Measurements from ENCODE around the gene ARID3C.

ARID3C gene

DNA sequence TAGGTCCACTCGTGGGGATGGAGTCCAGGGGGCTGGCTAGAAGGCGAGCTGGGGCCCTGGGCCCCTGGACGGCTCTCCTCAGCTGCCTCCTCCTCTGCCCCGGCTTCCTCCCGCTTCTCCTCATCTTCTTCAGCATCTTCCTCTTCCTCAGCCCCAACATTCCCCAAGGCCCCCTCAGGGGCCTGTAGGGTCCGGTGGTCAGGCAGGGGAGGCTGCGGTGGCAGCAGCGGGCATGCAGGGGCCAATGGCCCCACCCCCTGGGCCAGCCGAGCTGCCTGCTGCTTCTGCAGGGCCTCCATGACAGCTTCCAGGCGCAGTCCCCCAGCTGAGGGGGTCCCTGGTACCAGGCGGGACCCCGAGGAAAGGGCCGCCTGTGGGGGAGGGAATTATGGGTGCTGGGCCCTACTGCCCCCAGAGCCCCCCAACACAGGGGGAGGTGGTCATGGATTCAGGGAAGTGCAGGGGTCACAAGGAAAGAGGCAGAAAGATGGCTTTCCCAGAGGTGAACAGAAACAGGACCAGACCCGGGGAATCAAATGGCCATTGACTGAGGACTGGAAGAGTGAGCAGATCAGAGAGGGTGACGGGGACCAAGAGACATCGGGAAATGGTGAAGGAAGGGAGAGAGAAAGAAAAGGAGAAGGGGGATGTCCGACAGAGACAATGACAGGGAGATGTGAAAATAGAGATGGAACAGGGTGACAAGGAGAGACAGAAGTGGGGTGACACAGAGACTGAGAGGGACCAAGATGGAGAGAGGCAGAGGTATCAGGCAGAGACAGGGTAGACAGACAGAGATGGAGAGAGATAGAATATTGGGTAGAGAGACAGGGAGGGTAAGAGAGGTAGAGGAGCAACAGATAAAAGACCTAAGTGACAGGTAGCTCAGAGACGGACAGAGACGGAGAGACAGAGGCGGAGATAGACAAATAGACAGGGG is 880 bp downstream of the ARID3C start:
- DNase-seq (ENCODE audit: low read depth) = no peak

DNA sequence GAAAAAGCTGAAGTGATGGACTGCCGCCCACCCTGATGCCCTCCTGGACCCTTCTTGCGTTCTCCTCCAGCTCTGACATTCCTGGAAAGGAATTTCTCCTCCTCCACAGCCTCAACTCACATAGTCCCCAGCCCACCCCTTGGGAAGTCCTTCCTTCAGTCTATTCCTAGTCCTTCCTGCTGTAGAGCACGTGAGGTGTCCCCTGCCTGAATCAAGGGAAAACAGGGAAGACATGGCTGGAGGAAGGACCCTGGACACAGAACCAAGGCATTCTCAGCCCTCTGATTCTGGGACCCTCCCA is 3.7 kb downstream of the ARID3C start:
- DNase-seq (ENCODE audit: low read depth) = no peak

DNA sequence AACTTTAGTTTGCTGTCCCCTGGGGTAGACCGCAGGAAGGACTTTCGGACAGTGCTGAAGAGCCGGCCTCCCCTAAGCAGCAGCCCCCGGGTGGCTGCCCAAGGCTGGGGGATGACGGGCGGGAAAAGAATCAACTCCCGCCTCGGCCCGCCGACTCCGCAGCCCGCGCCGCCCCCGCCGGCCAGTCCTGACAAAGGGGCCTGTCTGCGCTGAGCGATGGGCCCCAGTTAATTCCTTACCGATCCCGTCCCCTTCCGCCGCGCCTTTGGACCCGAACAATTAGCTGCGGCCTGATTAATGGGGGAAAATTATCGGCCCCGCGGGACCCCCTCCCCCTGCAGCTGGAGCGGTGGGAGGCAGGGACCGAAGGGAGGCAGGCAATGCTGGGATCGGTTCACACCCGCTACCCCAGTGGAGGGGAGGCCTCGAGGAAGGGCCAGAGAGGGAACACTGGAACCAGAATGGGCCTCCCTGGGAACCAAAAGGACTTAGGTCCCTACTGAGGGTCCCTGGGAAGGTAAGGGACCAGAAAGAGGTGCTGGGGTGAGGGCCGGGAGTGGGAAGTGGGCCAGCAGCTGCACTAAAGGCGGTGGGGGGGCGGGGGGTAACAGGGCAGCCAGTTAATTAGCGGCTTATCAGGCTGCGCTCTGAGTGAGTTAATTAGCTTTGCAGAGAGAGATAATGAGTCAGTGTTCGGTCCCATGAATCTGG is 4.2 kb downstream of the ARID3C start:
- DNase-seq (ENCODE audit: low read depth) = no peak

DNA sequence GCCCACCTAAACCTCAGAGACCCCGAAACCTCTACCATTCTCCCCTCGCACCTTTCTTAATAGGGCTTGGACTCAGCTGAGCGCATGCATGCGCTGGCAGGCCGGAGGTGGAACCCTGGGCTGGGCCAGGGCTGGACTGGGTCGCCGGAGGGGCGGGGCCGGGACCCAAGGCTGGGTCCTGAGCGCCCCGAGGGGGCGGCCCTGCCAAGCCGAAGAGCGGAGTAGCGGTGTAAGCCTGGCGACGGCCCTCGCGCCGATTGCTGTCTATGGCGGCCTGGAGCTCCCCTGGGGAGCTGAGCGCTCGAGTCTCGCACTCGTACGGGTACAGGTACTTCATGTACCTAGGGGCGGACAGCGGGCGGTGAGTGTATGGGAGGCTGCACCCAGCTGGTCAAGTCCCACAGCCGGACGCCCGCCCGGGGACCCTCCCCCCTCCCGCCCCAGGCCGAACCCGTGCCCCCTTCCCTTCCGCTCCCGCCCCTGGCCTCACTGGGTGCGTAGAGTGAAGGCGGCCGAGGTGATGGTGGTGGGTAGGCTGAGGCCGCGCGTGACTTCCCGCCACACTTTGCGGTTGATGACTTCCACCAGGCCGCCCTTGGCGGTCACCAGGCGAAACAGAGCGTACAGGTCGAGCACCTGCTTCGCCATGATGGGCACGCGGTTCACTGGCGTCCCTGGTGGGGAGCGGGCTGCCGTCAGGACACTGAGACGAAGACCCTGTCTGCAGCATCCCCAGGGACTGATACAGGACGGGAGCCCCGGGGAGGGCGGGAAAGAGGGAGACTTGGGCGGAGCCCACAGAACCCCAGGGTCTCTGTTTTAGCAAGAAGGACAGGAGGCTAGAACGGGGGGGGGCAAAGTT is 5.3 kb downstream of the ARID3C start:
- DNase-seq (ENCODE audit: low read depth) = no peak

DNA sequence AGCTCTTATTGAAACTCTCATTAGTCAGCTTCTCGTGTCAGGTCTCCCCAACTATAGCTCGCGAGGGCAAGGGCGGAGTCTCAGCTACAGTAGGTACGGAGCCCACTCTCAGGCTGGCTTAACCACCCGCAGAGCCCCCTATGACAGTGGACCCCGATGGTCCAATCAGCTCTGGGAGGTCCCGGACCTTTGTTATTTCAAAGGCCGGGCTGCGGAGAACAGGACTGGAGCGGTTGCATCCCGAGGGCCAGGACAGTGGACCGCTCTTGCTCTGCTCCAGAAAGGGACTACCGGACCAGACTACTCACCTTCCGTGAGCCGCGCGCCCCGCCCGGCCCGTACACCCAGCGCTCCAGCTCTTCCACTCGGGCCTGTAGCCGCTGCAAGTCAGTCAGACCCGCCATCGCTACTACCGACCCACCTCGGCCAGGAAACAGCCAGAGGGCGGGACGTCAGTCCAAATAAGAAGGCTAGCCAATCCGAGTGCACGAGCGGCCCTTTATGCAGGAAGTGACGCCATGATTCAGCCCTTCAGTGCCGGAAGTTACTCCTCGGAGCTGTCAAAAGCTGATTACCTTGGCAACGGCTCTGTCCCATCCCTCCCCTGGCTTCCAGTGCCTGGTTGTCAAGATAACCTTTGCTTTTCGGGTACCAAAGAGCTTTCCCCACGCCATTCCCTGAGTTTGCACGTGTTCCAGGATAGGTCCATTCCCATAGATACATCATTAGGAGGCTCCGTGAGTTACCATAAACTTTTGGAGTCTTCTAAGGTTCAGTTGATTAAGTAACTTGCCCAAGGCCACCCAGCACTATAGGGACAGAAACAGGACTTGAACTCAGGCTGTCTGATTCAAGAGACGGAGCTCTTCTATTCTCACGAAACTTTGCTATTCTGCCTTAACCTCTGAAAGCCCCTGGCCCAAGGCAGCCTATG is 8.5 kb downstream of the ARID3C start, which contains the start of gene DCTN3:
TSS of gene DCTN3 (minus strand) at position 435 of the 934 bp plus-strand sequence. CDS start at position 404, 31 bp downstream.
- peak; percentile 96 for DNase-seq (ENCODE audit: low read depth)

DNA sequence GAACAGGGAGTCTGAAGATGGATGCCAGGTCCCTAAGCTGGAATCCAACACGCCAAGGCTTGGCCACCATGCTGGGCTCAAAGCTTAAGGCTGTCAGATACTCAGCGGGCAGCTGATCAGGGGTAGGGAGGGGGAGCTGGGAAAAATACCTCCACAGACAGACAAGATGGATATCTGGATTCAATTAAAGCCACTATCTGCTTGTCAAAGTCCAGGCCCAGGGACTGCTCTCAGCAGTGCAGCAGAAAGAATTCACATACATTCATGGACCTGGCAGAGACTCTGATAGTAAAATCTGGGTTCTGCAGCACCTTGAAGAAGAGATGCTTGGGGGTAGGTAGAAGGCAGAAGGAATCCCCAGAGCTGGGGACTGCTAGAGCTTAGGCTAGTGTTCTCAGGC is 13.7 kb downstream of the ARID3C start:
- no peak for DNase-seq (ENCODE audit: low read depth)

DNA sequence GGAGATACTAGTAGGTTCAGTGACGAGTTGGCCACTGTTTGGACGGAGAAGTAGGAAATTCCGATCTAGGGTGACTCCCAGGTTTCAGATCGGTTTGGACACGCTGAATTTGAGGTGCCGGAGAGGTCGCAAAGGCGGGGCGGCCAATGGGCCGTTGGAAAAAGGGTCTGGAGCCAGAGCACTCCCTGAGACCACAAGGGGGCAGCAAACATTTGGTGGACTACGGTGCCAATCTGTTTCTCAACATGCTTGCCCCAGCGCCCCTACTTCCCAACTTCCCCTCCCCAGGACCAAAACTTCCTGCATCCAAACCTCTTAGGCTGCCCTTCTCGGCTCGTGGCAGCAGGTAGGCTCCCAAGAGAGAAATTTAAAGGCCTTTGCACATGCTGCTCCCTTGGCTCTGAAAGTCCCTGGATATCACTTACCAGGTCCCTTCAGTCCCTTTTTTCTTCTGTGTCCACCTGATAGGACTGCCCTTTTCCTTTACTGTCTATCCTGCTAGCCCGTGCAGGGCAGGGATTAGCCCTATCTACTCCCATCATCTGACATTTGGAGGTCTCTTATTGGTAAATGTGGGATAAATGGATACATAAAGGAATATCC is 16.0 kb downstream of the ARID3C start:
- DNase-seq (ENCODE audit: low read depth) = peak; percentile 50

DNA sequence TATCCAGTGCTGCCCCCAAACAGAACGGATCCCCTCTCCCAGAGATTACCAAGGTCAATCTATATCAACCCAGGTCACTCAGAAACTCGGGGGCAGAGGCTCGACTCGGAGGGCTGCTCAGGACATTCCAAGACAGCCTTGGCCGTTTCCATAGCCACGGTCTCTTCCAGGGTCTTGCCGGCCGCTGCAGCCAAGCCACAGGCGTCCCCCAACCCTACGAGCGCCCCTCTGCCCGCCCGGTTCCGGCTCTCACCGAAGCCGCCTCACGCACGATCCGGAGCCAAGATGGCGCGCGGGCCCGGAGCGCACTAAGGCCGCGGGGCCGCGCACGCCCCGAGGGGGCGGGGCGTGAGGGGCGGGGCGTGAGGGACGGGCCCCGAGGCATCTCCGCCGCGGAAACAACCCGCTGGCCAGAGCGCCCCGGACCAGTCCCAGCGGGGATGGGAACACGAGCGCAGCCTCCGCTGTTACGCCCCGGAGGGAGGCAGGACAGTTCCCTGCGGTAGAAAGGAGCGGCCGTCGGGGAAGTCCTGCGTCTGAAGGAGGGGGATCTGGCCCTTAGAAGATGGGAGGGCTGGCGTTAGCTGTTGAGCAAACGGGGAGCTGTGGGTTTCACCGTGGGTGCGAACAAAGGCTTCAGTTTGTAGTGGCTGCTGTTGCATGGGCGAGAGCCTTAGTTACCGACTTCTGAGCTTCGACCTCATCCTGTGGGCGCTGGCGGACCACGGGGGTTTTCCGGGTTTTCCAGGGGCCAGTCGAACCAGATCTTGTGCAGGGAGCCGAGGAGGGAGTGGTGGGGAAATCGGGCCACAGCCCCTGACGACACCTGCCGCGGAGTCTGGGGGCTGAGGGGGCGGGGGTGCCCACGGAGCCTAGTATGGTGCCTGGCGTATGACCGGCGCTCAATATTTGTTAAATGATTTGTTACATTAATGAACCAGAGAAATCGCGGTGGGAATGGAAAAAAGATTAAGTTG is 16.8 kb downstream of the ARID3C start, which contains the start of gene RPP25L:
TSS of gene RPP25L (minus strand) at position 287 of the 977 bp plus-strand sequence. CDS start 801 bp downstream, outside the sequence.
- DNase-seq (ENCODE audit: low read depth) = peak; percentile 71

DNA sequence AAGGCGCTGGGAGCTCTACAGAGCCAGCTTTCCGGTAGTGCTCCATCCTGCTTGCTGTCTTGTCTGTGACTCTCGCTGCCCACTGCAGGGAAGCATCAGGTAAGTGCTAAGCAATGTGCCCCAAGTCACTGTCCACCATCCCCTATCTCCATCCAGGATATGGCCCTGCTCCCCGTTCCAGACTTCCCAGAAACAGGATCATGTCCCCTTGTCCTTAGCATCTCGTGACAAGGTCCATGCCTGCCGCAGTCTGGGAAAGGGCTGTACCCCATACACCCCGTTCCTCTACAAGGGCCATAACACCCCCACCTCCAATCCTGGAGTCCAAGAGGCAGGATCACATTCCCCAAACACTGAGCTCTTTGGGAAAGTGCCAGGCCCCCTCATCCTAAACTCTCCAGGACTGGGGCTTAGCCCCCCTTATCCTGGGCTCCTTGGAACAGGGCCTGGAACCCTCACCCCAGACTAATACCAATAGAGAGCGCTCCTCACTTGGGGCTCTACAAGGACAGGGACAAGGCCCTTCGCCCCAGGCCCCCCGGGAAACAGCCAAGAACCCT is 17.5 kb downstream of the ARID3C start:
- no peak for DNase-seq (ENCODE audit: low read depth)

DNA sequence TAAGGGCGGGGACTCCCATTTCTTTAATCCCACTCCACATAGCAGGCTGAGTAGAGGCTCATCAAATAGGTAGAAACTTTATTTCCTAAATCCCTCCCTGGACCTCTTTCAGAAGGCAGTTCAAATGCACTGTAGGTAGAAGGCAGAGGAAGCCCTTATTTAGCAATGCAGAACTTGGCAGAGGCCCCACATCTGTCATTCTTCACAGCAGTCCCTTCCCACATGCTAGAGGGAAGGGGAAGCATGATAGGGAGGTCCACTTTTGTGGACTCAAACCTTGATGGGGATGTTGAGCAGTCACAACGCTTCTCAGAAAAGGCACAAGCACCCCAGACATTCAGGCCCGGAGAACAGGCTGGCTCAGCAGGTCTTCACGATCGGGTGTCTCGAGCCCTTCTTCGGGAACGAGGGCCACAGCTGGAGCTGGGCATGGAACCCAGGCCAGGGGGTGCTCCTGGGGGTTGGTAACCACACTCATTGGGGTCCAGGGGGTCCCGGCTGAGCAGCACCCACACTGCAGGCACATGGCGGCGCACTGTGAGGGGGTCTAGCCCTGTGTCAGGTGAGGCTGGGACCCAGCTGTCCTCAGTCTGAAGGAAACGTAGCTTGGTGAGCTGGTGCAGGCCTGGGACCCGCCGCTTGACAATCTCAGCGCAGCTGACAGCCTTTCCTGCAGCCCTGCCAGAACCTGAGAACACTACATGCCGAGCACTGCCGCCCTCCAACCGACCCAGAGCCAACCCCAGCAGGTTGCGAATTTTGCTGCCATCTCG is 18.2 kb downstream of the ARID3C start:
- DNase-seq (ENCODE audit: low read depth) = no peak

DNA sequence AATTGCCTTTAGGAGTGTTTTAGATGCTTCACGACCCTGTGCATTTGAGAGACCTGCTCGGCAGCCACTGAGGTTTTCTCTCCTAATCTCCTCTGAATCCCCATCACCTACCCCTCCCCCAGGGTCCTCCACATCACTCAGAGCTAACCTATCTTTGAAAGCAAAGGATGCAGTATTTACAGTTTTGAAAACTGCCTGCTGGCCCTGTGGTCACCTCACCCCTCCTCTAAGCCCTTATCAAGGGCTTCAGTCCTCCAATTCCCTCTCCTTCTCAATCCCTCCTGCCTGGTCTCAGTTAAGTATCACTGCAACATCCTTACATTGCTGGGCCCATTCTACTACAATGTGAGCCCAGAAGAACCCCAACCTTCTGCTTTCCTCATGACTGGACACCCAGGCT is 21.5 kb downstream of the ARID3C start:
- no peak for DNase-seq (ENCODE audit: low read depth)

DNA sequence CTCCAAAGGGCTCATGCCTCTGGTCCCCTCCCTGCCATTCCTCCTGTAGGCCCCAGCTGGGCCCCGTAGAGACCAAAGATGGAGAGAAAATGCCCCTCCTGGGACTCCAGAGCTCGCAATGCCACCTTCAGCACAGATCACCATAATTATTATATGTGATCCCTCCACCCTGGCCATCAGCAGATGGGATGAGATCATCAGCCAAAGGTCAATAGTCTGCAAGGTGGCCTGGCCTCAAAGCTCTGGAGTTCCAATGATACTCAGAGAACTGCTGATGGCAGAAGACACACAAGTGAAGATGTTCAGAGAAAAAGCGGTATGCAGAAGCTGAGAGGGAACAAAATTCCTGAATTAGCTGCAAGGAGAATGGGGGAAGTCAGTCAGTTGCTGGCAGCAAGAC is 22.0 kb downstream of the ARID3C start:
- DNase-seq (ENCODE audit: low read depth) = no peak

DNA sequence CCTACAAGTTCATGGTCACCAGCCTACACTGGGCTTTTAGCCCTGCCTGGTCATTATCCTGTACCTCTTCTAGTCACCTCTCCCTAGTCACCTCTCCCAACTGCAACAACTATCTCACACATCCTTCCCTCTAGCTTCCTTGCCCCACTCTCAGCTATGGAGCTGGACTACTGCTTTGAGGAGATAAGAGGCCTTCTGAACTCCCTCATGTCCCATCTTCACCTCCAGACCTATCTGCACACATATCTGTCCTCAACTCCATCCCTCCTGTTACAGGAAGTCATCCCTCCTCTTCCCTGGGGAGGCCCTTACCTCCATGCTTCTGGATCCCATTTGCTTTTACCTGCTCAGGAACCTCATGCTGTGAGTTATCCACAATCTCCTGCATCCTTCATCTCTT is 22.7 kb downstream of the ARID3C start:
- no peak for DNase-seq (ENCODE audit: low read depth)

DNA sequence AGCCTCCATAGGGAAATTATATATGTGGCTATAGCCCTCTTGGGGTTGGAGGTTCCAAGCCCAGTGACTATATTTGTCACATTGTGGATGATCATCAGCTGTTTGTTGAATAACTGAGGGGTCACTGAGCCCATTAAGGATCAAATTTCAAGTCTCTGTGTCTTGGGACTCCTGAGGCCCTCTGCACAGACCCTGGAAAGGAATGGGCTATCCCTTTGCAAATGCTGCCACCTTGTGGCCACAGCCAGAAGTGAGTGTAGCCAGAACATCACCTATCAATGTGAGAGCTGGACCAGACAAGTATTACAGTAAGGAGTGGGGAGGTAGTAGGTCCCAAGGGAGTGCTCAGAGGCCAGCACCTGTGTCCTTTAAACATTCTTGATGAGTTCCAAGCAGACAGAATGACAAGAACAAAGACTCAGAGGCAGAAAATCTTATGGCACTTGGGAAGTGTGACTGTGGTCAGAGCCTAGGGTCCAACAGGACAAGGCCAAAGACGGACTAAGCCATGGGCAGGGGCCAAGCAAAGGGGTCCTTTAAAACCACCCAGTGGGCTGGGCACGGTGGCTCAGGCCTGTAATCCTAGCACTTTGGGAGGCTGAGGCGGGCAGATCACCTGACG is 25.1 kb downstream of the ARID3C start:
- no peak for DNase-seq (ENCODE audit: low read depth)

DNA sequence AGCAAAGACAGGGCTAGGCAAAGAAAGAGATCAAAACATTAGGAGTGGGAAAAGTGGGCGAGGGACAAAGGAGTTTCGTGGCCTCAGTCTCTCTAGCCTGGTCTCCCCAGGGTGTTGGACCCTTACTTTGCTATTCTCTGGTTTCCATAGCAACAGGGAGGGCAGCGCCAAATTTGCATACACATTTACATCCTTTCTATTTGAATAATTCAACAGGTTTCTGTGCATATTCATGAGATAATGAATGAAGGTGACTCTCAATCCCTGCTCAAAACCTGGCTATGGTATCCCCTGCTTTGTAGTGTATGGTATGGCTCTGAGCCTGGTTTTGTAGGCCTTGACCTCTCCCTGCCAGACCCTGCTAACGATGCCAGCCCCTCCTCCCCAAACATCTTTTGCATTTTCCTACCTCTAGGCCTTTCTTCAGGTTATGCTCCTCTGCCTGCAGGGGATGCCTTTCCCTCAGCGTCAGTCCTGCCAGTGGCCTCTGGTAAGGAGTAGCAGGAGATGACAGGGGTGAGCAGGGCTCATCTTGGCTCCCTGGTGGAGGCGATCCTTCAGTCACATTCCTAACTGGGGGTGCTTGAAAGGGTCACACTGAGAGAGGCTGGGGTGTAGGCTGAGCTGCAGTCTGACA is 26.8 kb downstream of the ARID3C start:
- DNase-seq (ENCODE audit: low read depth) = no peak

DNA sequence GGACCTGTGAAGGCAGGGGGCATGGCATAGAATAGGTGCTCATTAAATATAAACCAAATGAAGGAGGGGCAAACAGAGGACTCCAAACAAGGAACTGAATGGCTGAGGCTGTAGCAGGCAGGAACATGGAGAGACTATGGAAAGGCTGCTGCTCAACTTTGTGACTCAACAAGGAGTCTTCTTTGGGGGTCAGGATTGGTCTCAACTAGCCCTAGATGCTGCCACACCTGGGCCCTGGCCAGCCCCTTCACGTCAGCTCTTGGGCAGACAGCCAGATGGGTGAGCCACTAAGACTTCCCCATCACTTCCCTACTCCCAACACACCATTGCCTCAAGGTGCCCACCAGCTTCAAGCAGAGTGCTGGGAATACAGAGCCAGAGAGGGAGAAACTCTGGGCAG is 28.0 kb downstream of the ARID3C start:
- no peak for DNase-seq (ENCODE audit: low read depth)

DNA sequence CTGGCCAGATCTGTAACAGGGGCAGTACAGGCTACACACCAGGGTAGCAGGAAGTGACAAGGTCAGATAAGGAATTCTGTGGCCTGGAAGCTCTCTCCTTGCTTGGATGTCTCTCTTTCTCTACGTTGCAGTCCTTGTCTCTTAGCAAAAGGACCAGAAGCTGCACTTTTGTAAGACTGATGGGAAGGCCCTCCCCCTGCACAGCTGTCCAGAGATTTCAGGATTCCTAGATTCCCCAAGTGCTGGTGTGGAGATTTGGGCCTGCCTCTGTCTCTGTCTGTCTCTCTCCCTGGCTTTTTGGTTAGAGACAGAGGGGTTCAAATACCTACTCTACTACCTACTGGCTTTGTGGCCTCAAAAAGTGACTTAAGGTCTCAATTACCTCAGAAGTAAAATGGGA is 29.3 kb downstream of the ARID3C start:
- DNase-seq (ENCODE audit: low read depth) = no peak
